CD4-positive, alpha-beta T cell treated with Interleukin-12 subunit alpha and Interleukin-12 subunit beta, for 1 hour (primary cell): Measurements from ENCODE around the gene PDE4D.
A peak's percentile ranks its signal among the peaks of the same experiment; 100 is the strongest.

Experiments
- DNase-seq: peaks from one replicate; pipeline ENCODE4 v3.0.0-alpha.2; 2020

PDE4D gene

GRCh38 chr5:59188419-59189225 is 704.9 kb downstream of the PDE4D start:
- DNase-seq = peak; percentile 70

- DNase-seq = no peak
Observed at GRCh38 chr5:59187857-59188256, 705.7 kb downstream of the PDE4D start.

GRCh38 chr5:59186623-59187022 is 706.9 kb downstream of the PDE4D start:
- DNase-seq = no peak

GRCh38 chr5:59185757-59186385 is 707.7 kb downstream of the PDE4D start:
- no peak for DNase-seq

- no peak for DNase-seq
Observed at GRCh38 chr5:59184769-59185168, 708.8 kb downstream of the PDE4D start.

- no peak for DNase-seq
Observed at GRCh38 chr5:59182760-59183159, 710.8 kb downstream of the PDE4D start.

- no peak for DNase-seq
Observed at GRCh38 chr5:59180515-59180914, 713.0 kb downstream of the PDE4D start.

- DNase-seq = no peak
Observed at GRCh38 chr5:59179704-59180103, 713.8 kb downstream of the PDE4D start.

GRCh38 chr5:59178482-59178881 is 715.0 kb downstream of the PDE4D start:
- DNase-seq = no peak

GRCh38 chr5:59178071-59178470 is 715.5 kb downstream of the PDE4D start:
- DNase-seq = no peak

- no peak for DNase-seq
Observed at GRCh38 chr5:59177644-59178043, 715.9 kb downstream of the PDE4D start.

- peak; percentile 67 for DNase-seq
Observed at GRCh38 chr5:59174248-59174844, 719.2 kb downstream of the PDE4D start.

GRCh38 chr5:59173578-59173977 is 719.9 kb downstream of the PDE4D start:
- DNase-seq = no peak

- DNase-seq = no peak
Observed at GRCh38 chr5:59171131-59171530, 722.4 kb downstream of the PDE4D start.

- no peak for DNase-seq
Observed at GRCh38 chr5:59169768-59170150, 723.8 kb downstream of the PDE4D start.

GRCh38 chr5:59169081-59169767 is 724.3 kb downstream of the PDE4D start:
- DNase-seq = no peak

GRCh38 chr5:59168067-59168466 is 725.5 kb downstream of the PDE4D start:
- DNase-seq = no peak

GRCh38 chr5:59164041-59164830 is 729.3 kb downstream of the PDE4D start:
- no peak for DNase-seq

GRCh38 chr5:59161221-59162105 is 732.1 kb downstream of the PDE4D start:
- DNase-seq = peak; percentile 14

GRCh38 chr5:59158637-59159391 is 734.7 kb downstream of the PDE4D start:
- DNase-seq = no peak

- no peak for DNase-seq
Observed at GRCh38 chr5:59158165-59158564, 735.4 kb downstream of the PDE4D start.
